Ureter (tissue), 1 donor: ENCODE results near the gene TSPOAP1. TPM values are rescaled to one million over a fixed set of nuclear protein-coding genes. Genes with fewer than 3 reads are reported as not detected.

Source experiments
- DNase-seq: peaks from one replicate; pipeline ENCODE4 v3.0.0-alpha.2; 2020; ENCODE audit warnings: low spot score
- total RNA-seq: library from RNA; stranded (reverse); gene quantifications from one replicate; pipeline ENCODE4 v1.2.4, GENCODE V29; 2023
- donor health status: DM: yes; HTN: yes; CAD: no.

TSPOAP1 gene
- total RNA-seq, 1 donor from 2014 or later: 21.0 TPM

GRCh38 chr17:58304750-58305486 lies 23.7 kb downstream of the TSPOAP1 start:
- DNase-seq: peak; percentile 40

GRCh38 chr17:58303971-58304749 lies 24.4 kb downstream of the TSPOAP1 start:
- DNase-seq: peak; percentile 49

GRCh38 chr17:58302919-58303585 lies 25.5 kb downstream of the TSPOAP1 start:
- peak; percentile 26 for DNase-seq

- peak; percentile 31 for DNase-seq
These were observed 26.2 kb downstream of the TSPOAP1 start for GRCh38 chr17:58302171-58302918.

- peak; percentile 35 for DNase-seq
These were observed 27.0 kb downstream of the TSPOAP1 start for GRCh38 chr17:58301504-58302150.

- no peak for DNase-seq
These were observed 28.3 kb downstream of the TSPOAP1 start for GRCh38 chr17:58300336-58300735.

GRCh38 chr17:58294034-58294433 lies 34.6 kb downstream of the TSPOAP1 start:
- no peak for DNase-seq

- no peak for DNase-seq
These were observed 37.3 kb downstream of the TSPOAP1 start for GRCh38 chr17:58291246-58291645.

GRCh38 chr17:58289869-58290268 lies 38.7 kb downstream of the TSPOAP1 start:
- no peak for DNase-seq

GRCh38 chr17:58285422-58285810 lies 43.2 kb downstream of the TSPOAP1 start:
- DNase-seq: no peak

- DNase-seq: peak; percentile 28
These were observed 43.8 kb downstream of the TSPOAP1 start for GRCh38 chr17:58284613-58285421.

- peak; percentile 23 for DNase-seq
These were observed 44.7 kb downstream of the TSPOAP1 start for GRCh38 chr17:58283674-58284612.

GRCh38 chr17:58282442-58282841 lies 46.2 kb downstream of the TSPOAP1 start:
- DNase-seq: no peak

- DNase-seq: no peak
These were observed 47.0 kb downstream of the TSPOAP1 start for GRCh38 chr17:58281511-58282011.

GRCh38 chr17:58280480-58281217 lies 47.9 kb downstream of the TSPOAP1 start, which contains the start of gene MPO:
Gene MPO (minus strand): TSS chr17:58280935. CDS start chr17:58280758, 177 bp downstream.
- peak; percentile 28 for DNase-seq

- peak; percentile 32 for DNase-seq
These were observed 48.7 kb downstream of the TSPOAP1 start for GRCh38 chr17:58279736-58280479.

GRCh38 chr17:58279016-58279711 lies 49.4 kb downstream of the TSPOAP1 start:
- no peak for DNase-seq
